Stimulated activated naive CD8-positive, alpha-beta T cell treated with anti-CD3 and anti-CD28 coated beads, Interleukin-15, Interleukin-2, amounts not matched to agents 100 ng/mL and 50 ng/mL, for 24 hours (primary cell): ENCODE data around the gene POP7.
"Not testable (repeated sequence)": the region's sequence is repeated elsewhere in the genome, so short reads cannot be mapped to it uniquely, and the experiment has no call there.

Experiments used
- H3K27ac Mint-ChIP-seq: one replicate; pipeline ENCODE4 v1.8.0; 2021; ENCODE audit warnings: mild to moderate bottlenecking, mixed read lengths
- H3K27me3 Mint-ChIP-seq: one replicate; pipeline ENCODE4 v1.8.0; 2021; ENCODE audit warnings: mixed read lengths
- H3K36me3 Mint-ChIP-seq: one replicate; pipeline ENCODE4 v1.8.0; 2021; ENCODE audit warnings: low read depth, mixed read lengths
- H3K4me1 Mint-ChIP-seq: one replicate; pipeline ENCODE4 v1.8.0; 2021; ENCODE audit warnings: low read depth, mixed read lengths
- H3K4me3 Mint-ChIP-seq: one replicate; pipeline ENCODE4 v1.8.0; 2021; ENCODE audit warnings: mild to moderate bottlenecking, mixed read lengths
- H3K9me3 Mint-ChIP-seq: one replicate; pipeline ENCODE4 v1.8.0; 2021; ENCODE audit warnings: mixed read lengths

Gene POP7

GRCh38 chr7:100696123-100696521 is 9.8 kb upstream of the POP7 start:
- peaks cover 5% of the 10 kb centered on the region for H3K36me3 Mint-ChIP-seq
- no peaks in the 10 kb centered on the region for H3K9me3 Mint-ChIP-seq
- peaks cover 4% of the 10 kb centered on the region for H3K27me3 Mint-ChIP-seq
- H3K27ac Mint-ChIP-seq = peak overlapping the region; percentile 16
- peaks cover 32% of the 10 kb centered on the region for H3K4me1 Mint-ChIP-seq
- H3K4me3 Mint-ChIP-seq = peak overlapping the region; percentile 45

DNA sequence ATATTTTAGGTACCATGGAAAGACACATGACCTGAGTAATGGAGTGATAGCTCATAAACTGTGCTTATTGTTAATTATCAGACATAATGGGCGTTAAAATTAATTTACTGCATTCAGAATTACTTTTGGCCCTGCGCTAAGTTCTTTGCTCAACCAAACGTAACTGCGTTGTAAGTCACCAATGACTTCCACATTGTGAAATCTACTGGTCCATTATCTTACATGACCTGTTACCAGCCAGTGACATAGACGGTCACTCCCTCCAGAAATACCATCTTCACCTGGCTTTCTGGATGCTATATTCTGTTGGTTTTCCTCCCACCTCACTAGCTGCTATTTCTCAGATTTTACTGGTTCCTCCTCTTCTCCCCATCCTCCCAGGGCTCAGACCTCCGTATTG is 6.9 kb upstream of the POP7 start:
- peaks cover 14% of the 10 kb centered on the region for H3K4me1 Mint-ChIP-seq

GRCh38 chr7:100701089-100701488 is 4.8 kb upstream of the POP7 start:
- H3K9me3 Mint-ChIP-seq, H3K27ac Mint-ChIP-seq, H3K36me3 Mint-ChIP-seq, H3K27me3 Mint-ChIP-seq, H3K4me1 Mint-ChIP-seq, H3K4me3 Mint-ChIP-seq: not testable (repeated sequence)

More for the DNA sequence above, 6.9 kb upstream of the POP7 start:
- Mint-ChIP-seq H3K36me3 (no peaks in the 10 kb centered on the region), H3K27me3 (peaks cover 4% of the 10 kb centered on the region), H3K4me3 (no peak overlapping the region), H3K9me3 (no peaks in the 10 kb centered on the region), H3K27ac (no peak overlapping the region)

DNA sequence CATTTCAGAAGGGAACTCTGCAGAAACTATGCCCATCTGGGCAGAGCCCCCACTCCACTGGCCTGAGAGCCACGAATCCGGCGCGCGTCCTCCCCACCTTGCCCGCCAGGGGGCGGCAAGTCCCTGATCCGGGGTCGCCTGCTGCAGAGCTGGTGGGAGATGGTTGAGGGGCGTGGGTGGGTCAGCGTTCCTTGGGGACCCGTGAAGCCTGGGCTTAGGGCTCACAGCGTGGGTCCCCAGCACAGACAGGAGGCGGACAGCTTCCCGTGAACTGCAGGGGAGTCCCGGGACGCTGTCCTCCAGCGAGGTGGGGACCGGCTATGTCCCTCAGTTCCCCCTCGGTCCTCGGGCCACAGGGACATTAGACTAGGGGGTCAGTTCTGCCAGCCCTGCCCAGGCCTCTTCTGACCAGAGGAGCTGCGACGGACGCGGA is 585 bp upstream of the POP7 start:
- H3K36me3 Mint-ChIP-seq = peaks cover 12% of the 10 kb centered on the region
- H3K4me3 Mint-ChIP-seq = peak overlapping the region; percentile 95
- peak overlapping the region; percentile 94 for H3K27ac Mint-ChIP-seq
- no peaks in the 10 kb centered on the region for H3K9me3 Mint-ChIP-seq
- peaks cover 10% of the 10 kb centered on the region for H3K4me1 Mint-ChIP-seq
- H3K27me3 Mint-ChIP-seq = no peaks in the 10 kb centered on the region

DNA sequence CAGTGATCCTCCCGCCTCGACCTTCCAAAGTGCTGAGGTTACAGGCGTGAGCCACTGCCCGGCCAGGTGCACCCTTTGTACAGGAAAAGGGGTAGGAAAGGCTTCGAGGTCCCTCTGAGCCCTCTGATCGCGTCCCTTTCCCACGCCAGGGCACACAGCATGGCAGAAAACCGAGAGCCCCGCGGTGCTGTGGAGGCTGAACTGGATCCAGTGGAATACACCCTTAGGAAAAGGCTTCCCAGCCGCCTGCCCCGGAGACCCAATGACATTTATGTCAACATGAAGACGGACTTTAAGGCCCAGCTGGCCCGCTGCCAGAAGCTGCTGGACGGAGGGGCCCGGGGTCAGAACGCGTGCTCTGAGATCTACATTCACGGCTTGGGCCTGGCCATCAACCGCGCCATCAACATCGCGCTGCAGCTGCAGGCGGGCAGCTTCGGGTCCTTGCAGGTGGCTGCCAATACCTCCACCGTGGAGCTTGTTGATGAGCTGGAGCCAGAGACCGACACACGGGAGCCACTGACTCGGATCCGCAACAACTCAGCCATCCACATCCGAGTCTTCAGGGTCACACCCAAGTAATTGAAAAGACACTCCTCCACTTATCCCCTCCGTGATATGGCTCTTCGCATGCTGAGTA is 871 bp downstream of the POP7 start:
- peaks cover 10% of the 10 kb centered on the region for H3K4me1 Mint-ChIP-seq
- peak overlapping the region; percentile 95 for H3K4me3 Mint-ChIP-seq
- H3K36me3 Mint-ChIP-seq = peaks cover 12% of the 10 kb centered on the region
- no peaks in the 10 kb centered on the region for H3K9me3 Mint-ChIP-seq
- H3K27me3 Mint-ChIP-seq = no peaks in the 10 kb centered on the region
- H3K27ac Mint-ChIP-seq = peak overlapping the region; percentile 94

- Mint-ChIP-seq H3K27ac (no peak overlapping the region), H3K4me3 (no peak overlapping the region), H3K4me1 (peaks cover 10% of the 10 kb centered on the region), H3K36me3 (peaks cover 12% of the 10 kb centered on the region), H3K9me3 (no peaks in the 10 kb centered on the region), H3K27me3 (no peaks in the 10 kb centered on the region)
Measured at GRCh38 chr7:100708395-100708794, 2.5 kb downstream of the POP7 start.

- no peak overlapping the region for H3K27ac Mint-ChIP-seq
- peaks cover 10% of the 10 kb centered on the region for H3K4me1 Mint-ChIP-seq
- no peak overlapping the region for H3K4me3 Mint-ChIP-seq
- H3K9me3 Mint-ChIP-seq = no peaks in the 10 kb centered on the region
- no peaks in the 10 kb centered on the region for H3K27me3 Mint-ChIP-seq
- peaks cover 12% of the 10 kb centered on the region for H3K36me3 Mint-ChIP-seq
Measured at GRCh38 chr7:100710452-100710851, 4.5 kb downstream of the POP7 start.

DNA sequence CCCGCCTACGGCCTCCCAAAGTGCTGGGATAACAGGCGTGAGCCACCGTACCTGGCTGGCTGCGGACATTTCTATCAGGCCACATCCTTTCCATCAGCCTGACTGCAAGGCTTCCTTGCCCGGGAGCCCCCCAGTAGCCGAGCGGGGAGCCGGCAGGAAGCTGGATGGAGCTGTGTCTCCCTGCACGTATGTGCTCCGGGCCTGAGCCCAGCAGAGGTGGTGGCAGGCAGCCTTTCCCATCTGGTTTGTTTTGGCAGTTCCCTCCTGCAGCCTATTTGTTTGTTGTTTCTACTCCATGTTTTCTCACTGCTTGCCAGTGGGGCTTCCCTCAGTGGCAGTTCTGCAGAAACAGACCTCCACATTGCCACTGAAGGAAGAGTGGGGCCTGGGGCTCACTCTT is 5.4 kb downstream of the POP7 start:
- no peaks in the 10 kb centered on the region for H3K27me3 Mint-ChIP-seq
- H3K27ac Mint-ChIP-seq = no peak overlapping the region
- H3K36me3 Mint-ChIP-seq = peaks cover 12% of the 10 kb centered on the region
- peaks cover 10% of the 10 kb centered on the region for H3K4me1 Mint-ChIP-seq
- no peaks in the 10 kb centered on the region for H3K9me3 Mint-ChIP-seq
- H3K4me3 Mint-ChIP-seq = no peak overlapping the region

DNA sequence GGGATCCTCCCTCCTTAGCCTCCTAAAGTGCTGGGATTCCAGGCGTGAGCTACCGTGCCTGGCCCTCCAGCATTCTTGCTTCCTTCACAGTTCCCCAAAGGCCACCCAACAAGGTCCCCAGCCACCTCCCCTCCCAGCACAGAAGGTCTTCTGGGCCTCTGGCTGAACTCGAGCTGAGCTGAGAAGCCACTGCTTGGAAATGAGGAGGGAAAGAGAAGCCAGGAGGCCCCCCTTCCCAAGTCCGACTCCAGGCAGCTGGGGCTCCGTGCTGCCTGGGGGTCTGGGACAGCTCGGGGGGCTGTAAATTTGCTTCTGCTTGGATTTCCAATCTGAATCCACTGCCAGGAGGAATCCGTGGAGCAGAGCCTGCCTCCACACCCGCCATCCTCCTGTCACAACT is 8.8 kb downstream of the POP7 start:
- Mint-ChIP-seq H3K9me3 (no peaks in the 10 kb centered on the region), H3K27me3 (peaks cover 14% of the 10 kb centered on the region), H3K4me3 (no peak overlapping the region), H3K36me3 (peaks cover 5% of the 10 kb centered on the region), H3K4me1 (no peaks in the 10 kb centered on the region), H3K27ac (no peak overlapping the region)

DNA sequence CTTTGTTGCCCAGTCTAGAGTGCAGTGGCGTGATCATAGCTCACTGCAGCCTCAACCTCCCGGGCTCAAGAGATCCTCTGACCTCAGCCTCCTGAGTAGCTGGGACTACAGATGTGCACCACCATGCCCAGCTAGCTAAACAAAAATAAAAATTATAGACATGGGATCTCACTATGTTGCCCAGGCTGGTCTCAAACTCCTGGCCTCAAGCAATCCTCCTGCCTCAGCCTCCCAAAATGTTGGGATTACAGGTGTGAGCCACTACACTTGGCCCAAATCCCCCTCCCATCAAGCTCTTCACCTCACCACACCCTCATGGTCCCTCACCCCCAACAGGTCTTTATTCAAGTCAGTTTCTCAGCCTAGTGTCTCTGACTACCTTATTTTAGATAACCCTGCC is 11.2 kb downstream of the POP7 start:
- H3K36me3 Mint-ChIP-seq = not testable (repeated sequence)

GRCh38 chr7:100719523-100720278 is 13.8 kb downstream of the POP7 start:
- no peaks in the 10 kb centered on the region for H3K9me3 Mint-ChIP-seq
- H3K4me1 Mint-ChIP-seq = no peaks in the 10 kb centered on the region
- no peak overlapping the region for H3K27ac Mint-ChIP-seq
- no peak overlapping the region for H3K4me3 Mint-ChIP-seq
- peaks cover 5% of the 10 kb centered on the region for H3K36me3 Mint-ChIP-seq
- peaks cover 47% of the 10 kb centered on the region for H3K27me3 Mint-ChIP-seq

More for the DNA sequence above, 11.2 kb downstream of the POP7 start:
- not testable (repeated sequence) for H3K9me3 Mint-ChIP-seq, H3K27ac Mint-ChIP-seq, H3K4me1 Mint-ChIP-seq, H3K4me3 Mint-ChIP-seq
- peaks cover 30% of the 10 kb centered on the region for H3K27me3 Mint-ChIP-seq

- H3K27me3 Mint-ChIP-seq = peaks cover 47% of the 10 kb centered on the region
- H3K4me1 Mint-ChIP-seq = no peaks in the 10 kb centered on the region
- peaks cover 5% of the 10 kb centered on the region for H3K36me3 Mint-ChIP-seq
- H3K9me3 Mint-ChIP-seq = no peaks in the 10 kb centered on the region
- no peak within 1 kb of the TSS for H3K27ac Mint-ChIP-seq
- H3K4me3 Mint-ChIP-seq = no peak within 1 kb of the TSS
Measured at GRCh38 chr7:100720279-100720670, 14.4 kb downstream of the POP7 start, which contains the start of gene EPO. EPO (plus strand) TSS chr7:100720468; CDS start chr7:100720981, 513 bp downstream.

DNA sequence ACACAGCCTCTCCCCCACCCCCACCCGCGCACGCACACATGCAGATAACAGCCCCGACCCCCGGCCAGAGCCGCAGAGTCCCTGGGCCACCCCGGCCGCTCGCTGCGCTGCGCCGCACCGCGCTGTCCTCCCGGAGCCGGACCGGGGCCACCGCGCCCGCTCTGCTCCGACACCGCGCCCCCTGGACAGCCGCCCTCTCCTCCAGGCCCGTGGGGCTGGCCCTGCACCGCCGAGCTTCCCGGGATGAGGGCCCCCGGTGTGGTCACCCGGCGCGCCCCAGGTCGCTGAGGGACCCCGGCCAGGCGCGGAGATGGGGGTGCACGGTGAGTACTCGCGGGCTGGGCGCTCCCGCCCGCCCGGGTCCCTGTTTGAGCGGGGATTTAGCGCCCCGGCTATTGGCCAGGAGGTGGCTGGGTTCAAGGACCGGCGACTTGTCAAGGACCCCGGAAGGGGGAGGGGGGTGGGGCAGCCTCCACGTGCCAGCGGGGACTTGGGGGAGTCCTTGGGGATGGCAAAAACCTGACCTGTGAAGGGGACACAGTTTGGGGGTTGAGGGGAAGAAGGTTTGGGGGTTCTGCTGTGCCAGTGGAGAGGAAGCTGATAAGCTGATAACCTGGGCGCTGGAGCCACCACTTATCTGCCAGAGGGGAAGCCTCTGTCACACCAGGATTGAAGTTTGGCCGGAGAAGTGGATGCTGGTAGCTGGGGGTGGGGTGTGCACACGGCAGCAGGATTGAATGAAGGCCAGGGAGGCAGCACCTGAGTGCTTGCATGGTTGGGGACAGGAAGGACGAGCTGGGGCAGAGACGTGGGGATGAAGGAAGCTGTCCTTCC is 15.0 kb downstream of the POP7 start:
- Mint-ChIP-seq H3K27me3 (peaks cover 47% of the 10 kb centered on the region), H3K4me1 (no peaks in the 10 kb centered on the region), H3K36me3 (peaks cover 5% of the 10 kb centered on the region), H3K27ac (no peak overlapping the region), H3K9me3 (no peaks in the 10 kb centered on the region), H3K4me3 (no peak overlapping the region)

GRCh38 chr7:100721505-100721812 is 15.5 kb downstream of the POP7 start:
- H3K27me3 Mint-ChIP-seq = peaks cover 47% of the 10 kb centered on the region
- no peak overlapping the region for H3K4me3 Mint-ChIP-seq
- no peak overlapping the region for H3K27ac Mint-ChIP-seq
- H3K9me3 Mint-ChIP-seq = no peaks in the 10 kb centered on the region
- no peaks in the 10 kb centered on the region for H3K4me1 Mint-ChIP-seq
- peaks cover 5% of the 10 kb centered on the region for H3K36me3 Mint-ChIP-seq
